BJ (cell line): ENCODE measurements around the gene C4orf51. TPM values are rescaled to one million over a fixed set of nuclear protein-coding genes. Genes with fewer than 3 reads are reported as not detected.

Experiments used
- CTCF ChIA-PET: fragments of 350-600 bp; formaldehyde crosslinking; extraction: SDS; loops from one replicate; lab custom pipeline; 2021; ENCODE audit warnings: antibody characterized with exemption, inconsistent platforms; lab: Yijun Ruan, JAX
- POLR2A ChIA-PET: fragments of 300-600 bp; sonication (Branson Sonifier 250); formaldehyde crosslinking; extraction: SDS; loops from one replicate; lab custom pipeline; 2021; ENCODE audit warnings: antibody characterized with exemption; lab: Charles Lee
- DNase-seq: peaks from one replicate; pipeline ENCODE4 v3.0.0-alpha.2; 2011; ENCODE audit warnings: low read depth
- H3K27me3 ChIP-seq: 2 replicates; pipeline ENCODE4 v1.6.0; 2011; ENCODE audit warnings: low read length; ENCODE audit not compliant: control insufficient read depth, insufficient read depth
- H3K36me3 ChIP-seq: 2 replicates; pipeline ENCODE4 v1.5.1; 2011; ENCODE audit warnings: low read length; ENCODE audit not compliant: control insufficient read depth, insufficient read depth
- H3K4me3 ChIP-seq: 2 replicates; pipeline ENCODE4 v1.5.1; 2011; ENCODE audit warnings: low read depth, mild to moderate bottlenecking, control low read depth, low read length
- polyA plus RNA-seq: library from polyadenylated mRNA; depleted of rRNA; stranded (reverse); fragments of >200 nt; gene quantifications from 2 replicates; pipeline ENCODE4 v1.2.3, GENCODE V29; 2011
- TF ChIP-seq, protein P1 (sequence below): IDR thresholded peaks from 2 replicates; pipeline ENCODE4 v1.5.1; 2011; ENCODE audit warnings: low read depth, mild to moderate bottlenecking, control low read depth, inconsistent platforms, low read length, moderate library complexity; ENCODE audit not compliant: insufficient read depth

Gene C4orf51
- polyA plus RNA-seq, 1 experiment, result not detected

DNA sequence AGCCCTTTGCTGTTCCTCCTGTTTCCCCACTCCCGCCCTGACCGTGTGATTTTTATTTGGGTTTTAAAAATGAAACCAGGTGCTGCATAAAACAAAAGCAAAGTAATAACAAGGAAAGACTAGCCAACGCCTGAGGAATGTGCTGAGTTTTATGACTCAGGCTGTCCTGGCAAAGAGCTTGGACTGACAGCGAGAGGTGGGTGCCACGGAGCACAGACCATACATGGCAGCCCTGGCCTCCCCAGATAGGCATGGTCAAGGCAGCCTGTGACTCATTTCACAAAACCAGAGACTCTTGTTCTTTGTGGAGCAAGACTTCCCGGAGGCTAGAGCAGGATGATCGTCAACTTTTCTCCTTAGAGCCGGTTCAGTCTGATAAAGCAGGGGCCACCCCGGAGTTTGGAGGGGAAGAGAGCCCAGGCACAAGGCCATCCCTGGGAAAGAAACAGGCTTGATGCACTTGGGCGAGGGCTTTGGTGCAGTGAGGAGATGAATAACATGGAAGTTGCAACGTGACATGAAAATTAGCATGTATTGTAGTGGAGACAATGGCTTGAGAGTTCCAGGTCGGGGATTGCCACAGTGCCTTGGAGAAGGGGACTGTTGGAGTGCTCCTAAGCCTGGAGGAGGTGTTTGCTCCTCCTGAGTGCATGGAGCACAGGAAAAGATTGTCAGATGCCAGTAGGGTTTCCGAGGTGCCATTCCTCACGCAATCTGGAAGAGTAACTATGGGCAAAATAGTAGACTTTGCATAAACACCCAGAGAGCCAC, 54.8 kb downstream of the C4orf51 start:
- POLR2A ChIA-PET, result interaction anchor here (0.7 to 1.0 kb wide), 2 partner anchors 204 to 254 kb away, joined by 3 to 5 read pairs; partner anchors contain the start of gene ZNF827

DNA sequence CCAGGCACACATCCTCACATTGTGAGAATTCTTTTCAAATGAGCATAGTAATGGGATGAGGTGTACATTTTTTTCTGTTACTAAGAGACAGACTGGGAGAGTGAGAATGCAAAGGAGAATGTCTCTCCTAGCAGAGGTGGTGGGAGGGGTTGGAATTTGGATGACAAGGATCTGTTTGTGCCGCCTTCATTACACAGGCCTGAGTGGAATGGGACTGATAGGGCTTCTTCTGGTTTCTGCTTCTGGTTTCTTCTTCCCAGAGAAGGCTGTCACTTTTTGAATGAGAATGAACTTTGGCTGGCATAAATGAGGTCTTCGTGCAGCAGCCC, 55.4 kb downstream of the C4orf51 start:
- ChIA-PET POLR2A (no interaction called here), CTCF (interaction anchor here (1.1 to 1.4 kb wide), 2 partner anchors 134 to 199 kb away, joined by 3 read pairs; no protein-coding TSS in a partner anchor)
- Histone ChIP-seq H3K27me3 (no peaks in the 10 kb centered on the region), H3K4me3 (no peak overlapping the region), H3K36me3 (no peaks in the 10 kb centered on the region)
- DNase-seq, result peak; percentile 88
- TF ChIP-seq, protein P1, sequence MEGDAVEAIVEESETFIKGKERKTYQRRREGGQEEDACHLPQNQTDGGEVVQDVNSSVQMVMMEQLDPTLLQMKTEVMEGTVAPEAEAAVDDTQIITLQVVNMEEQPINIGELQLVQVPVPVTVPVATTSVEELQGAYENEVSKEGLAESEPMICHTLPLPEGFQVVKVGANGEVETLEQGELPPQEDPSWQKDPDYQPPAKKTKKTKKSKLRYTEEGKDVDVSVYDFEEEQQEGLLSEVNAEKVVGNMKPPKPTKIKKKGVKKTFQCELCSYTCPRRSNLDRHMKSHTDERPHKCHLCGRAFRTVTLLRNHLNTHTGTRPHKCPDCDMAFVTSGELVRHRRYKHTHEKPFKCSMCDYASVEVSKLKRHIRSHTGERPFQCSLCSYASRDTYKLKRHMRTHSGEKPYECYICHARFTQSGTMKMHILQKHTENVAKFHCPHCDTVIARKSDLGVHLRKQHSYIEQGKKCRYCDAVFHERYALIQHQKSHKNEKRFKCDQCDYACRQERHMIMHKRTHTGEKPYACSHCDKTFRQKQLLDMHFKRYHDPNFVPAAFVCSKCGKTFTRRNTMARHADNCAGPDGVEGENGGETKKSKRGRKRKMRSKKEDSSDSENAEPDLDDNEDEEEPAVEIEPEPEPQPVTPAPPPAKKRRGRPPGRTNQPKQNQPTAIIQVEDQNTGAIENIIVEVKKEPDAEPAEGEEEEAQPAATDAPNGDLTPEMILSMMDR, result no peak

More for the DNA sequence above, 54.8 kb downstream of the C4orf51 start:
- TF ChIP-seq, protein P1, result no peak
- H3K27me3 ChIP-seq, result no peaks in the 10 kb centered on the region
- DNase-seq, result peak; percentile 96
- CTCF ChIA-PET, result interaction anchor here (0.6 kb wide), 1 partner anchor 84 kb away, joined by 3 read pairs; no protein-coding TSS in a partner anchor
- no peaks in the 10 kb centered on the region for H3K36me3 ChIP-seq
- H3K4me3 ChIP-seq, result peak overlapping the region; percentile 4; the same call in 1 of the 2 replicates

DNA sequence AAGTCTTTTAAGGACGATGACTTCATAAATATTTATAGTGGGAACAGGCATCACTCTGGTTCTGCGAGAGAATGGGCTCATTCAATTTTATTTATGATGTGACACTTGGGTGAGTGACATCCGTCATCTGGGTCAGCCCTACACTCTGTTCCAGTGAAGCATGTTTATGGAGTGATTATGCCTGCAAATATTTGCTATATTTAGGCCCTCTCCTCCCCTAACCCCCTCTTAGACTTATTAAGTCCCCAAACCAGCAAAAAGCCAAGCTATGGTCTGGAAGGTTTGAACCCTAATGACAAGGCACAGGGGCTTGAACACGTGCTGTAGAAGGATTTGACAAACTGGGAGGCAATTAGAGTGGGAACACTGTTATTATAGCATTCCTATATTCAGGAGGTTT, 55.9 kb downstream of the C4orf51 start:
- DNase-seq, result no peak
- H3K36me3 ChIP-seq, result no peaks in the 10 kb centered on the region
- POLR2A ChIA-PET, result interaction anchor here (0.9 kb wide), 1 partner anchor 107 kb away, joined by 4 read pairs; no protein-coding TSS in a partner anchor
- TF ChIP-seq, protein P1, result no peak
- H3K27me3 ChIP-seq, result no peaks in the 10 kb centered on the region
- H3K4me3 ChIP-seq, result no peak overlapping the region
- CTCF ChIA-PET, result interaction anchor here (1.1 to 1.4 kb wide), 2 partner anchors 133 to 198 kb away, joined by 3 read pairs; no protein-coding TSS in a partner anchor

DNA sequence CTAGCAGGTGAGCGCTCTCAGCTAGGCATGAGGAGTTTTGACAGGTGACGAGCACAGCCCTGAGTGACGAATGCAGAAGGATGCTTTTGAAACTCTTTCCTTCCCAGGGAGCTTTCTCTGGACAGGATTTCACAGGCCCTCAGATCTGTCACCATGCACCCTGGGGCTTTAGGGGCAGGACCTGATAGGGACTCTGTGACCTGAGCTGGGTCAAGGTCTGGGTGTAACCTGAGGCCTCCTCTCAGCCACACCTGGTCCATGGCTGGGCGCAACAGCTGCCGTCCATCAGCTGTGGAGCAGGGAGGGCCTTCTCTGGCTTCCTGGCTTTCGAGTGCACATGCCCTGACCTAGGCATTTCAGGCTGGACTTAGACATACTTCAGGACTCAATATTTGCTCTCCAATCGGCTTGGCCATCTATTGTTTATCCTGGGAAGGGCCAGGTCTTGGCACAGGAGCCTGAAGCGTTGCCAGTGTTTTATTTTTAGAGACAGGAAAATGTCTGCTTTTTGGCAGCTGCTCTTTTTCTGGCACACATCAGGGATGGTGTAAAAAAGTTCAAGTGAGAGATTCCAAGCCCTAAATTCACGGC, 56.4 kb downstream of the C4orf51 start:
- no peak for DNase-seq

DNA sequence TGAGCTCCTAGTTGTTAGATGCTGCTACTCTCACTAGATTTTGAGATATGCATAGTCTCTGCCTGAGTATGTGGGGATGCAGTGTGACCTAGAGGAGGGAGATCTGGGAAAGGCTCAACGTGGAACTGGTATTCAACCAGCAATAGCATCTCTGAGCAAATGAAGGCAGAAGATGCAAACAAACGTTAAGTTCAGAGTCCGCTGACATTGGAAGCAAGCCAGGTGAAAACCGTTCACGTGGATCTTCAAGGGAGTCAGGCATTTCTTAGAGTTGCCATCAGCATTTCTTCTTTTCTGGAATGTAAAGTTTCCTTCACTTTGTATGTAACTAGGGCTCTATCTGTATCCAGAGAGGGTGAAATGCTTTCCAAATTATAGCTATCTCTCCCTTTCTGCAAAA, 59.9 kb downstream of the C4orf51 start:
- TF ChIP-seq, protein P1, result no peak
- no peak for DNase-seq
- ChIA-PET CTCF (no interaction called here), POLR2A (no interaction called here)
- Histone ChIP-seq H3K4me3 (no peak overlapping the region), H3K36me3 (no peaks in the 10 kb centered on the region), H3K27me3 (no peaks in the 10 kb centered on the region)

More for the DNA sequence above, 56.4 kb downstream of the C4orf51 start:
- TF ChIP-seq, protein P1, result no peak
- H3K36me3 ChIP-seq, result no peaks in the 10 kb centered on the region
- no peaks in the 10 kb centered on the region for H3K27me3 ChIP-seq
- CTCF ChIA-PET, result interaction anchor here (1.1 to 1.4 kb wide), 2 partner anchors 133 to 198 kb away, joined by 3 read pairs; no protein-coding TSS in a partner anchor
- POLR2A ChIA-PET, result interaction anchor here (0.9 kb wide), 1 partner anchor 107 kb away, joined by 4 read pairs; no protein-coding TSS in a partner anchor
- no peak overlapping the region for H3K4me3 ChIP-seq
